ENCODE data around the gene CAMKMT.

CAMKMT gene

DNA sequence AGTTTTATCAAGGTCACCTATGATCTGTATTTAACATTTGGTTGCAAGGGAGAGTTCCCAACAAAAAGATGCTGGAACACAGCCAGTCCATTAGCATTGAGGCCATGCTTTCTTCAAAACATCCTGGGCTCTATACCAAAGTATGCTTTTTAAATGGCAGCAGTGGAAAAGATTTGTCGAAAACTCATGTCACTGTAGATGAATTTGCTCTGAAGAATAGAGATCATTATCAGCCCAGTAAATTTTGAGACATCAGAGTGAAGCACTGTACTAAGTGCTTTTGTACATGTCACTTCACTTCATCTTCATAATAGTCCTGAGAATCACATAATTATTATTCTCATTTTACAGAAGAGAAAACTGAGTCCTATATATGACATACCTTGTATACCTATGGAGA, 189.8 kb downstream of the CAMKMT start:
- H3K4me3 ChIP-seq (ENCODE audit: low read length): no peak overlapping the region
- H3K9me3 ChIP-seq (ENCODE audit: control insufficient read depth, low read length): no peaks in the 10 kb centered on the region
- no peak for DNase-seq (ENCODE audit: low read depth)
- H3K36me3 ChIP-seq (ENCODE audit: control insufficient read depth, insufficient read depth, low read length, severe bottlenecking): no peaks in the 10 kb centered on the region
- H3K4me1 ChIP-seq (ENCODE audit: control insufficient read depth, insufficient read depth, low read length): peaks cover 29% of the 10 kb centered on the region
- no peak overlapping the region for H3K9ac ChIP-seq (ENCODE audit: low read length)
- no peaks in the 10 kb centered on the region for H3K27me3 ChIP-seq (replicated peaks; ENCODE audit: control insufficient read depth, insufficient read depth, low read length)

- peak; percentile 57 for DNase-seq (ENCODE audit: low read depth)
- H3K9ac ChIP-seq (ENCODE audit: low read length): no peak overlapping the region
- no peaks in the 10 kb centered on the region for H3K36me3 ChIP-seq (ENCODE audit: control insufficient read depth, insufficient read depth, low read length, severe bottlenecking)
- H3K4me3 ChIP-seq (ENCODE audit: low read length): no peak overlapping the region
- peaks cover 26% of the 10 kb centered on the region for H3K4me1 ChIP-seq (ENCODE audit: control insufficient read depth, insufficient read depth, low read length)
- H3K9me3 ChIP-seq (ENCODE audit: control insufficient read depth, low read length): no peaks in the 10 kb centered on the region
- H3K27me3 ChIP-seq (replicated peaks; ENCODE audit: control insufficient read depth, insufficient read depth, low read length): no peaks in the 10 kb centered on the region
These were observed 191.7 kb downstream of the CAMKMT start for GRCh38 chr2:44553456-44553855.

DNA sequence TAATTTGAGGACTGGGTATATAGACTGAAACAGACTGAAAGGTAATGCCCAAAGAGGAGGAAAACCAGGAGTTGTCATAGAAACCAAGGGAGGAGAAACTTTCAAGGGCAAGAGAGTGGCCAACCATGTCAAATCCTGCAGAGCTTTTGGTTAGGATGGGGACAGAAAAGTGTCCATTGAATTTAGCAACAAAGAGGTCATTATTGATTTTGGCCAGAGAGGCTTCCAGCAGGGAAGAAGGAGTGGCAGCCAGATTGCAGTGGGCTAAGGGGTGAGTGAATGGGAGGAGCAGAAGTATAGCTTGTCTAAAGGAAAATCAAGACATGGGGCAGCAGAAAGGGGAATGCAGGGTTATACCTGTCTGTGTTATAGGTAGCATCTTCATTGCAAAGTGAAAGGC, 194.0 kb downstream of the CAMKMT start:
- Histone ChIP-seq H3K36me3 (ENCODE audit: control insufficient read depth, insufficient read depth, low read length, severe bottlenecking) (no peaks in the 10 kb centered on the region), H3K9ac (ENCODE audit: low read length) (no peak overlapping the region), H3K4me3 (ENCODE audit: low read length) (no peak overlapping the region), H3K27me3 (replicated peaks; ENCODE audit: control insufficient read depth, insufficient read depth, low read length) (no peaks in the 10 kb centered on the region), H3K4me1 (ENCODE audit: control insufficient read depth, insufficient read depth, low read length) (peaks cover 14% of the 10 kb centered on the region), H3K9me3 (ENCODE audit: control insufficient read depth, low read length) (no peaks in the 10 kb centered on the region)
- DNase-seq (ENCODE audit: low read depth): no peak

DNA sequence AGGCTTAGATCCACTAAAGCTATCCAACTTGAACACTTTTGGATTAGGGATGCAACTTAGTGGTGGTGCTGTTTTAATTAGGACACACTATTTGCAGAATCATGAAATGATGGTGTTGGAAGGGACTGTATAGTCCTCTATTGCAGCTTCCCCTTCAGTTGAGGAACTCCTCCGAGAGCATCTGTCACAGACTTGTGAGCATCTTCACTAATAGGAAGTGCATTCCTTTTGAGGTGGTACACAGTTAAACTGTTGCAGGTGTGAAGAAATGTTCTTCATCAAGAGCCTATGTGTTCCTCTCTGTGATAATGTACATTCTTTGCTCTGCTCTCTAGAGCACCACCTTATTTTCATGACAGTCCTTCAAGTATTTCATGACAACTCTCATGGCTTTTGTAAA, 197.4 kb downstream of the CAMKMT start:
- DNase-seq (ENCODE audit: low read depth): no peak
- Histone ChIP-seq H3K27me3 (replicated peaks; ENCODE audit: control insufficient read depth, insufficient read depth, low read length) (no peaks in the 10 kb centered on the region), H3K4me1 (ENCODE audit: control insufficient read depth, insufficient read depth, low read length) (peaks cover 7% of the 10 kb centered on the region), H3K9ac (ENCODE audit: low read length) (no peak overlapping the region), H3K4me3 (ENCODE audit: low read length) (no peak overlapping the region), H3K36me3 (ENCODE audit: control insufficient read depth, insufficient read depth, low read length, severe bottlenecking) (no peaks in the 10 kb centered on the region), H3K9me3 (ENCODE audit: control insufficient read depth, low read length) (no peaks in the 10 kb centered on the region)

DNA sequence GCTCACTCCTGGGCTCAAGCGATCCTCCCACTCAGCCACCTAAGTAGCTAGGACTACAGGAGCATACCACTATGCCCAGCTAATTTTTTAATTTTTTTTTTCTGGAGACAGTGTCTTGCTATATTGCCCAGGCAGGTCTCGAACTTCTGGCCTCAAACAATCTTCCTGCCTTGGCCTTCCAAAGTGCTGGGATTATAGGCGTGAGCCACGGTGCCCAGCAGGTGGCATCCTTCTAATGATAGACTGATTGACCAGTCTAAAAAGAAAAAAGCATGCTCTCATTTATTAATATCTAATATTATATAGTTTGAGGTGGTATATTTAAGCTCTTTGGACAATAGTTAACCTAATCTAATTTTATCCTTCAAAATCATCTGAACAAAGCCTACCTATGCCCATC, 198.6 kb downstream of the CAMKMT start:
- Histone ChIP-seq H3K36me3 (ENCODE audit: control insufficient read depth, insufficient read depth, low read length, severe bottlenecking) (no peaks in the 10 kb centered on the region), H3K9ac (ENCODE audit: low read length) (no peak overlapping the region), H3K9me3 (ENCODE audit: control insufficient read depth, low read length) (no peaks in the 10 kb centered on the region), H3K27me3 (replicated peaks; ENCODE audit: control insufficient read depth, insufficient read depth, low read length) (no peaks in the 10 kb centered on the region), H3K4me3 (ENCODE audit: low read length) (no peak overlapping the region), H3K4me1 (ENCODE audit: control insufficient read depth, insufficient read depth, low read length) (peaks cover 7% of the 10 kb centered on the region)
- DNase-seq (ENCODE audit: low read depth): no peak

- Histone ChIP-seq H3K4me1 (ENCODE audit: control insufficient read depth, insufficient read depth, low read length) (peaks cover 7% of the 10 kb centered on the region), H3K9ac (ENCODE audit: low read length) (no peak overlapping the region), H3K4me3 (ENCODE audit: low read length) (no peak overlapping the region), H3K9me3 (ENCODE audit: control insufficient read depth, low read length) (no peaks in the 10 kb centered on the region), H3K36me3 (ENCODE audit: control insufficient read depth, insufficient read depth, low read length, severe bottlenecking) (no peaks in the 10 kb centered on the region), H3K27me3 (replicated peaks; ENCODE audit: control insufficient read depth, insufficient read depth, low read length) (no peaks in the 10 kb centered on the region)
- peak; percentile 34 for DNase-seq (ENCODE audit: low read depth)
These were observed 199.2 kb downstream of the CAMKMT start for GRCh38 chr2:44560941-44561340.

- H3K4me3 ChIP-seq (ENCODE audit: low read length): no peak overlapping the region
- H3K36me3 ChIP-seq (ENCODE audit: control insufficient read depth, insufficient read depth, low read length, severe bottlenecking): no peaks in the 10 kb centered on the region
- no peak for DNase-seq (ENCODE audit: low read depth)
- H3K27me3 ChIP-seq (replicated peaks; ENCODE audit: control insufficient read depth, insufficient read depth, low read length): no peaks in the 10 kb centered on the region
- H3K9me3 ChIP-seq (ENCODE audit: control insufficient read depth, low read length): no peaks in the 10 kb centered on the region
- peaks cover 7% of the 10 kb centered on the region for H3K4me1 ChIP-seq (ENCODE audit: control insufficient read depth, insufficient read depth, low read length)
- H3K9ac ChIP-seq (ENCODE audit: low read length): no peak overlapping the region
These were observed 201.0 kb downstream of the CAMKMT start for GRCh38 chr2:44562737-44563136.

GRCh38 chr2:44564752-44565151, 203.0 kb downstream of the CAMKMT start:
- Histone ChIP-seq H3K4me3 (ENCODE audit: low read length) (no peak overlapping the region), H3K27me3 (replicated peaks; ENCODE audit: control insufficient read depth, insufficient read depth, low read length) (no peaks in the 10 kb centered on the region), H3K9me3 (ENCODE audit: control insufficient read depth, low read length) (no peaks in the 10 kb centered on the region), H3K36me3 (ENCODE audit: control insufficient read depth, insufficient read depth, low read length, severe bottlenecking) (no peaks in the 10 kb centered on the region), H3K4me1 (ENCODE audit: control insufficient read depth, insufficient read depth, low read length) (peaks cover 7% of the 10 kb centered on the region), H3K9ac (ENCODE audit: low read length) (no peak overlapping the region)
- DNase-seq (ENCODE audit: low read depth): no peak

DNA sequence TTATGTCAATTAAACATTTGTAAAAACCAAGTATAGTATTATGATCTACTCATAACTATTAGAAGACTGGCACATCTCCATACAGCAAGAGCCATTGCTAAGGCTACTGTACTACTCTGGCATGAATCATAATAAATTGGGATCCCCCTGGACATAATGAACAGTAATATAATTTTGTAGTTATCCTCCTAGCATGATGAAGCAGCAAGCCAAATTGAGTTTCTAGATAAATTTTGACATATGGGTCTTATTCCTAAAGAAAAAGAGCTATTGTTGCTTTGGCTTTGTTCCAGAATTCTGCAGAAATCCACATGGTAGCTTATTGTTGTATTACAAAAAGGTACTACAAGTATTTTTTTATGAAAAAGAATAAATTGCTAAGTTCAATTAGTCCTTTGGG, 204.3 kb downstream of the CAMKMT start:
- no peaks in the 10 kb centered on the region for H3K27me3 ChIP-seq (replicated peaks; ENCODE audit: control insufficient read depth, insufficient read depth, low read length)

GRCh38 chr2:44569491-44569890, 207.7 kb downstream of the CAMKMT start:
- no peaks in the 10 kb centered on the region for H3K27me3 ChIP-seq (replicated peaks; ENCODE audit: control insufficient read depth, insufficient read depth, low read length)
- no peak overlapping the region for H3K4me3 ChIP-seq (ENCODE audit: low read length)
- no peaks in the 10 kb centered on the region for H3K4me1 ChIP-seq (ENCODE audit: control insufficient read depth, insufficient read depth, low read length)
- DNase-seq (ENCODE audit: low read depth): no peak
- no peak overlapping the region for H3K9ac ChIP-seq (ENCODE audit: low read length)
- no peaks in the 10 kb centered on the region for H3K9me3 ChIP-seq (ENCODE audit: control insufficient read depth, low read length)
- H3K36me3 ChIP-seq (ENCODE audit: control insufficient read depth, insufficient read depth, low read length, severe bottlenecking): no peaks in the 10 kb centered on the region

More for the DNA sequence above, 204.3 kb downstream of the CAMKMT start:
- Histone ChIP-seq H3K36me3 (ENCODE audit: control insufficient read depth, insufficient read depth, low read length, severe bottlenecking) (no peaks in the 10 kb centered on the region), H3K9me3 (ENCODE audit: control insufficient read depth, low read length) (no peaks in the 10 kb centered on the region), H3K4me3 (ENCODE audit: low read length) (no peak overlapping the region), H3K4me1 (ENCODE audit: control insufficient read depth, insufficient read depth, low read length) (peaks cover under 1% of the 10 kb centered on the region), H3K9ac (ENCODE audit: low read length) (no peak overlapping the region)
- no peak for DNase-seq (ENCODE audit: low read depth)

GRCh38 chr2:44570271-44570670, 208.5 kb downstream of the CAMKMT start:
- no peak overlapping the region for H3K4me3 ChIP-seq (ENCODE audit: low read length)
- no peaks in the 10 kb centered on the region for H3K27me3 ChIP-seq (replicated peaks; ENCODE audit: control insufficient read depth, insufficient read depth, low read length)

DNA sequence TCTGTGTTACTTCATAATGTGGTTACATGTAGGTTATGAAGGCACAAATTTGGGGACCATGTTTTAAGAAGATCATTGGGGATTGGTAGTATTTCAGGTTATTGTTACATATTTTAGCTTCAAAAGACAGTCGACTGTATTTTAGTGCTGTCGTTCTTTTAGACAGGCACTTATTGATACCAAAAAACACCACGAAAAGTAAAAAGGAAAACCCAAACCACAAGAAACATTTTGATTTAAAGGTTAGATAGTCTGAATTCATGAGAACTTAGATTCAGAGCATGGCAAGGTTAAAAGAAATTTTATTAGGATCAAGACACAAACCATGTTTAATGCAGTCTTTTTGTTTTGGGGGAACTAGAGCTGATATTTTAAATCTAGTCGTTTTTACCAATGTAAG, 209.0 kb downstream of the CAMKMT start:
- H3K4me3 ChIP-seq (ENCODE audit: low read length): no peak overlapping the region
- no peaks in the 10 kb centered on the region for H3K27me3 ChIP-seq (replicated peaks; ENCODE audit: control insufficient read depth, insufficient read depth, low read length)
- H3K4me1 ChIP-seq (ENCODE audit: control insufficient read depth, insufficient read depth, low read length): no peaks in the 10 kb centered on the region
- no peak overlapping the region for H3K9ac ChIP-seq (ENCODE audit: low read length)
- DNase-seq (ENCODE audit: low read depth): no peak
- no peaks in the 10 kb centered on the region for H3K36me3 ChIP-seq (ENCODE audit: control insufficient read depth, insufficient read depth, low read length, severe bottlenecking)
- no peaks in the 10 kb centered on the region for H3K9me3 ChIP-seq (ENCODE audit: control insufficient read depth, low read length)

More at GRCh38 chr2:44570271-44570670, 208.5 kb downstream of the CAMKMT start:
- no peak for DNase-seq (ENCODE audit: low read depth)
- Histone ChIP-seq H3K9me3 (ENCODE audit: control insufficient read depth, low read length) (no peaks in the 10 kb centered on the region), H3K9ac (ENCODE audit: low read length) (no peak overlapping the region), H3K4me1 (ENCODE audit: control insufficient read depth, insufficient read depth, low read length) (no peaks in the 10 kb centered on the region), H3K36me3 (ENCODE audit: control insufficient read depth, insufficient read depth, low read length, severe bottlenecking) (no peaks in the 10 kb centered on the region)
